AG04450 (cell line): ENCODE data around the gene BBLN. TPM values are rescaled to one million over a fixed set of nuclear protein-coding genes. Genes with fewer than 3 reads are reported as not detected.
A peak's percentile ranks its signal among the peaks of the same experiment; 100 is the strongest.

Experiments
- CTCF ChIA-PET: fragments of 300-600, 350-600 bp; formaldehyde crosslinking; extraction: SDS; loops from one replicate; lab custom pipeline; 2022; ENCODE audit warnings: antibody characterized with exemption, inconsistent platforms; lab: Charles Lee
- POLR2A ChIA-PET: fragments of 350-600 bp; formaldehyde crosslinking; extraction: SDS; loops from one replicate; lab custom pipeline; 2021; ENCODE audit warnings: antibody characterized with exemption, inconsistent platforms; lab: Yijun Ruan, JAX
- DNase-seq: peaks from one replicate; pipeline ENCODE4 v3.0.0-alpha.2; 2011; ENCODE audit warnings: low read depth, low spot score
- H3K27ac ChIP-seq: one replicate; pipeline ENCODE4 v1.5.1; 2012; ENCODE audit warnings: low read depth, low read length, control low read depth
- H3K27me3 ChIP-seq: one replicate; pipeline ENCODE4 v1.6.0; 2012; ENCODE audit warnings: low read length; ENCODE audit not compliant: control insufficient read depth, insufficient read depth
- H3K4me3 ChIP-seq: 2 replicates; pipeline ENCODE4 v1.5.1; 2011; ENCODE audit warnings: mild to moderate bottlenecking, low read depth, low read length, control low read depth
- H3K9me3 ChIP-seq: 2 replicates; pipeline ENCODE4 v1.5.1; 2012; ENCODE audit warnings: low read length; ENCODE audit not compliant: control insufficient read depth, insufficient read depth
- polyA plus RNA-seq: library from polyadenylated mRNA; depleted of rRNA; stranded (reverse); fragments of >200 nt; gene quantifications from 2 replicates; pipeline ENCODE4 v1.2.3, GENCODE V29; 2011
- TF ChIP-seq, protein P1 (sequence below): IDR thresholded peaks from 2 replicates; pipeline ENCODE4 v1.5.1; 2011; ENCODE audit warnings: low read depth, low read length, control low read depth, inconsistent platforms

BBLN gene
- polyA plus RNA-seq, 1 experiment = 48.1 TPM

DNA sequence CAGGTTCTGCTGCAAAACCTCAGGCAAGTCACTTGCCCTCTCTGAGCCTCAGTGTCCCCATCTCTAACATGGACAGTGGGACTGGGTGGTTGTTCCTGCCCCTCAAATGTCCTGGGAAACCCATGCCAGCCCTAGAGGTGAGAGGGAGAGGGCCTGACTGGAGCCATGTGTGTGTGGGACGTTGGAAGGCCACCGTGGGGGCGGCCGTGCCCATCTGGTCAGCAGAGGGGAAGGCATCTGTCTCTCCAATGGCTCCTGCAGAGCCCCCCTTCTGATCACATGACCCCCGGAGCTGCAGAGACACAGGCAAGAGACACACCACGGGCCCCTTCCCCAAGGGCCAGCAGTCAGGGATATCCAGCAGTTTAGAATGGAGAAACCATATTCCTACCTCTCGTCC is 44.8 kb downstream of the BBLN start:
- no peak overlapping the region for H3K27ac ChIP-seq
- no peaks in the 10 kb centered on the region for H3K27me3 ChIP-seq
- TF ChIP-seq, protein P1, sequence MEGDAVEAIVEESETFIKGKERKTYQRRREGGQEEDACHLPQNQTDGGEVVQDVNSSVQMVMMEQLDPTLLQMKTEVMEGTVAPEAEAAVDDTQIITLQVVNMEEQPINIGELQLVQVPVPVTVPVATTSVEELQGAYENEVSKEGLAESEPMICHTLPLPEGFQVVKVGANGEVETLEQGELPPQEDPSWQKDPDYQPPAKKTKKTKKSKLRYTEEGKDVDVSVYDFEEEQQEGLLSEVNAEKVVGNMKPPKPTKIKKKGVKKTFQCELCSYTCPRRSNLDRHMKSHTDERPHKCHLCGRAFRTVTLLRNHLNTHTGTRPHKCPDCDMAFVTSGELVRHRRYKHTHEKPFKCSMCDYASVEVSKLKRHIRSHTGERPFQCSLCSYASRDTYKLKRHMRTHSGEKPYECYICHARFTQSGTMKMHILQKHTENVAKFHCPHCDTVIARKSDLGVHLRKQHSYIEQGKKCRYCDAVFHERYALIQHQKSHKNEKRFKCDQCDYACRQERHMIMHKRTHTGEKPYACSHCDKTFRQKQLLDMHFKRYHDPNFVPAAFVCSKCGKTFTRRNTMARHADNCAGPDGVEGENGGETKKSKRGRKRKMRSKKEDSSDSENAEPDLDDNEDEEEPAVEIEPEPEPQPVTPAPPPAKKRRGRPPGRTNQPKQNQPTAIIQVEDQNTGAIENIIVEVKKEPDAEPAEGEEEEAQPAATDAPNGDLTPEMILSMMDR = no peak
- ChIA-PET POLR2A (no interaction called here), CTCF (interaction anchor here (1.3 kb wide), 1 partner anchor 10 kb away, joined by 3 read pairs; no protein-coding TSS in a partner anchor)
- DNase-seq = no peak
- no peaks in the 10 kb centered on the region for H3K9me3 ChIP-seq
- peak overlapping the region; percentile 80 for H3K4me3 ChIP-seq

DNA sequence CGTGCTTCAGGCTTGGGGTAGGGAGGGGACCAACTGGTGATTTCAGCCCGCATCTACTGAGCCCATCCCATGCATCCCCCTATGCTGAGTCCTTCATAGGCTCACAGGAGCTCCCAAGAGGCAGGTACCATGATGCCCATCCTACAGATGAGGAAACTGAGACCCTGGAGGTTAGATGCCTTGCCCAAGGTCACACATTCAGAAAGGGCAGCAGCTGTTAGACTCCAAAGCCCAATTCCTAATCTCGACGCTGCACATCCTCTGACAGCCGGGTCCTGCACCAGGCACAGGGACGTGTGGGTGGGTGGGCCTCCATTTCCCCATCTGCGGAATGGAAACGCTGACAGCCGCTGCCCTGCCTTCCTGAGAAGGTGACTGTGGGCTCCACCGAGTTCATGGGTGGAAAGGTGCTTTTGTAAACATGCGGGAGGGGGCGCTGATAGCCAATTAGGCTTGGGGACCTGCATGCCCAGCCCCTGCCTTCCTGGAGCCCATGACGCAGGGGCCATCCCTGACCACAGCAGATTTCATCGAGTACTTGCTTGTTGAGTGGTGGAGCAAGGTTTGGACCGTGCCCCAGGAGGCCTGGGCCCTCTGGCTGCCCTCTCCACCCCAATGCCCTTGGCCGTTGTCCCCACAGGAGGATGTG is 45.4 kb downstream of the BBLN start:
- POLR2A ChIA-PET = no interaction called here
- CTCF ChIA-PET = interaction anchor here (1.3 kb wide), 1 partner anchor 10 kb away, joined by 3 read pairs; no protein-coding TSS in a partner anchor
- H3K27ac ChIP-seq = no peak overlapping the region
- TF ChIP-seq, protein P1 = no peak
- DNase-seq = no peak
- H3K27me3 ChIP-seq = no peaks in the 10 kb centered on the region
- no peaks in the 10 kb centered on the region for H3K9me3 ChIP-seq
- H3K4me3 ChIP-seq = no peak overlapping the region

DNA sequence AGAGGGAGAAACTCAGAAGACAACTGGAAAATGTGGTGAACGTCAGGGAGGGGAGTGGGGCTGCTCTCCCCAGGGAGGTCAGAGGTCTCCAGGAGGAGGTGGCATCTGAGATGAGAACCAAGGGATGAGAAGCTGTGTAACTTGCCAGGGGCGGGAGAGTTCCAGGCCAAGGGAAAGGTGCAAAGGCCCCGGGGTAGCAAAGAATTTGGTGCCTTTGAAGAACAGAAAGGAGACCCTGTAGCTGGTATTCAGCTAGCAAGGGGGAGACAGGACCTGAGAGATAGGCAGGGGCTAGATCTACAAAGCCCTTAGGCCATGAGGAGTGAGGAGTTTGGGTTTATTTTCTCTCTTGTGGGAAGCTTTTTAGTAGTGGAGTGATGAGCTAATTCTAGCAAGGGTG is 46.4 kb downstream of the BBLN start:
- H3K9me3 ChIP-seq = no peaks in the 10 kb centered on the region
- H3K27ac ChIP-seq = no peak overlapping the region
- H3K4me3 ChIP-seq = no peak overlapping the region
- no peaks in the 10 kb centered on the region for H3K27me3 ChIP-seq
- ChIA-PET CTCF (interaction anchor here (0.6 to 2.2 kb wide), 3 partner anchors 16 to 48 kb away, joined by 3 to 8 read pairs (median 5); no protein-coding TSS in a partner anchor), POLR2A (interaction anchor here (1.2 to 1.7 kb wide), 2 partner anchors 10 to 39 kb away, joined by 4 to 7 read pairs; no protein-coding TSS in a partner anchor)
- DNase-seq = no peak
- TF ChIP-seq, protein P1 = no peak

DNA sequence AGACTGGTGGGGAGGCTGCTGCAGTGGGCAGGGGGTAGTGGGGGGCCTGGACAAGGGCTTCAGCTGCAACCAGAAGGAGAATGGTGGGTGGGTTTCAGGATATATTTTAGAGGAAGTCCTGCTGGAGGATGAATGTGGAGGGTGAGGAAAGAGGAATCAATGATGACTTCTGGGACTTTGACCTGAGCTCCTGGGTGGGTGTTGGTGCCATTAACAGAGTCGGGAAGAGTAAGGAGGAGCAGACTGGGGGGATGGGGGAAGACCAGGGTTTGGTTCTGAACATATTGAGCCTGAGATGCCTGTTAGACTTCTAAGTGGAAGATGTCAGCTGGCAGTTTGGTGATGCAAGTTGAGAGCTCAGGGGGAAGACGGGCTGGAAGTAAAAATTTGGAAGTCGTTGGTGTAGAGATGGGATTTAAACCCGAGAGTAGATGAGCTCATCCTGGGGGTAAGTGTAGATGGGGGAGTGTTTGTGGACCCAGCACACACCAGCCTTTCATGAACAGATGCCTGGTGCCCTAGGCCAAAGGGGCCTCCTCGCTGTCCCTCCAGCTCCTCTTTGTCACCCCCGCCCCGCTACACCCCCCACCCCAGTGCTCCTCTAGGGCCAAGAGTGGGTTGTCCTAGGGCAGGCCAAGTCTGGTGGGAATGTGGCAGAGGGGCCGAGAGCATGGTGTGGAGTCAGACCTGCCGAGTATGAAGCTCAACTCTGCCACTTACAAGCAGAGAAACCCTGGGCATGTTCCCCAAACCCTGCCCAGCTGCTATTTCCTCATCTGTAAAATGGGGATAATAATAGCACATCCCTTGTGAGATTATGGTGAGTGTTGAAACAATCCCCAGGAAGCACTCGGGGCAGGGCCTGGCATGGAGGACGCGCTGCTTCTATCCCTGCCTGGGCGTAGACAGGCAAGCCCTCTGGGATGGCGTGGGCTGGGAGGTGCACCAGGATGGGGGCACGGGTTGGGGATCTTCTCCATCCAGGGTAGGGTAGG is 47.1 kb downstream of the BBLN start:
- Histone ChIP-seq H3K4me3 (no peak overlapping the region), H3K27ac (no peak overlapping the region), H3K27me3 (no peaks in the 10 kb centered on the region), H3K9me3 (no peaks in the 10 kb centered on the region)
- TF ChIP-seq, protein P1 = no peak
- ChIA-PET POLR2A (interaction anchor here (1.2 to 1.7 kb wide), 2 partner anchors 9 to 38 kb away, joined by 4 to 7 read pairs; no protein-coding TSS in a partner anchor), CTCF (interaction anchor here (0.6 to 2.2 kb wide), 4 partner anchors 10 to 48 kb away, joined by 3 to 8 read pairs (median 4); no protein-coding TSS in a partner anchor)
- DNase-seq = no peak
